Coronary artery (tissue), 2 donors: ENCODE data around the gene OR2L3.
"Not testable (repeated sequence)": the region's sequence is repeated elsewhere in the genome, so short reads cannot be mapped to it uniquely, and the experiment has no call there.

Experiments
- DNase-seq: peaks from one replicate; pipeline ENCODE4 v3.0.0-alpha.2; 2017; ENCODE audit warnings: low spot score
- H3K27ac ChIP-seq, 2 donors: fragments of 200-600 bp; sonication (generic); one replicate each; pipeline ENCODE4 v1.5.1; 2016 to 2019
- H3K4me3 ChIP-seq: fragments of 200-600 bp; sonication (generic); 2 replicates; pipeline ENCODE4 v1.5.1; 2016; ENCODE audit warnings: mild to moderate bottlenecking, moderate library complexity
- CTCF ChIP-seq: fragments of 200-600 bp; sonication (generic); IDR thresholded peaks from one replicate; pipeline ENCODE4 v1.5.1; 2019; ENCODE audit warnings: antibody characterized with exemption

OR2L3 gene

DNA sequence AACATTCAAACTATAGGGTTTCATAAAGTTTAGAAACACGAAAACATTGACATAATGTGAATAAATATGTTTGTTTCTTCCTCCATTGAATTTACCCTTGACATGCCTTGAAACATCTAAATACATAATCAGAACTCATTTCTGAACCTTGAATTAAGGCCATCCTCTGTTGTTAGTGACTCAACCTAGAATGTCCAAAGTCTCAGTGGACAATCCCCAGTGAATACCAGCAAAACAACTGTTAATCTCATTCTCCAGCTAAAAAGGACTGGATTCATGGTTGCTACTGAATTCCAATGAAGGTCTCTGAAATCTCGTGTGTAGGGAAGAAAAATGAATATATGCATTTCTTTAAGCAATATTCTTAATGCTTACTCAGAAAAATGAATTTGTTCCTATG is 16.9 kb upstream of the OR2L3 start, which contains the start of gene OR2L2:
TSS of gene OR2L2 (plus strand) at position 301 of the 400 bp plus-strand sequence. CDS start 8,198 bp downstream, outside the sequence.
- H3K4me3 ChIP-seq = no peak within 1 kb of the TSS
- no peak within 1 kb of the TSS for H3K27ac ChIP-seq
- DNase-seq = no peak
- no peak for TF ChIP-seq CTCF

DNA sequence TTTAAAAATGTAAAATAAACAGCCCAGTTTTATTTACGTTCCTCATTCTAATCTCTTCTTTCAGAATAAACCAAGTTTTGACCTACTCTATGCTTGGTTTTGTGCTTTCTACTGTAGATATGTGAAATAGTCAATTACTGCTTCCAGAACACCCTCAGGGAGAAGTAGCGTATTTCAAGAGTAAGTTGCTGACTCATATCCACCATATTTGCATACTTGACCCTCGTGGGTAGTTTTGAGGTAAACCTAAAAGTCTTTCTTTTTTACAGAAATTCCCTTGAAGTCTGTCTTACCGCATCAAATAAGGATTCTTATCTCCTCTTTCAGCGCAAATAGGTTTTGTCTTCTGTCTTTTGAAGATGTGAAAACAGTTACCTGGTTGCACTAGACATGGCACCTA is 1.4 kb upstream of the OR2L3 start:
- DNase-seq = no peak
- H3K27ac ChIP-seq = no peak overlapping the region
- TF ChIP-seq CTCF = no peak
- H3K4me3 ChIP-seq = no peak overlapping the region

- Histone ChIP-seq H3K27ac (no peak overlapping the region), H3K4me3 (no peak overlapping the region)
- TF ChIP-seq CTCF = no peak
- DNase-seq = no peak
Measured at GRCh38 chr1:248047008-248047407, 372 bp downstream of the OR2L3 start.

DNA sequence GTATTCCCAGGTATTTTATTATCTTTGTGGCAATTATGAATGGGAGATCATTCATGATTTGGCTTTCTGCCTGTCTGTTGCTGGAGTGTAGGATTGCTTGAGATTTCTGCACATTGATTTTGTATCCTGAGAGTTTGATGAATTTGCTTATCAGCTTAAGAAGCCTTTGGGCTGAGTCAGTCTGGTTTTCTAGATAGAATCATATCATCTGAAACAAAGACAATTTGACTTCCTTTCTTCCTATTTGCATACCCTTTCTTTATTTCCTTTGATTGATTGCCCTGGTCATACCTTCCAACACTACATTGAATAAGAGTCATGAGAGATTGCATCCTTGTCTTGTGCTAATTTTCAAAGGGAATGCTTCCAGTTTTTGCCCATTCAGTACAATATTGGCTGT is 8.0 kb downstream of the OR2L3 start:
- no peak overlapping the region for H3K27ac ChIP-seq
- no peak for DNase-seq
- H3K4me3 ChIP-seq = no peak overlapping the region
- no peak for TF ChIP-seq CTCF

DNA sequence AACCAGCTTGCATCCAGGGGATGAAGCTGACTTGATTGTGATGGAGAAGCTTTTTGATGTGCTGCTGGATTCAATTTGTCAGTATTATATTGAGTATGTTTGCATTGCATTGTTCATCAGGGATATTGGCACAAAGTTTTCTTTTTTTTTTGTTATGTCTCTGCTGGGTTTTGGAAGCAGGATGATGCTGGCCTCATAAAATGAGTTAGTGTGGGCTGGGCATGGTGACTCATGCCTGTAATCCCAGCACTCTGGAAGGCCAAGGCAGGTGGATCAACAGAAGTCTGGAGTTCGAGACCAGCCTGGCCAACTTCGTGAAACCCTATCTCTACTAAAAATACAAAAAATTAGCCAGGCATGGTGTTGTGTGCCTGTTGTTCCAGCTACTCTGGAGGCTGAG is 8.6 kb downstream of the OR2L3 start:
- DNase-seq = no peak
- TF ChIP-seq CTCF = no peak
- no peak overlapping the region for H3K4me3 ChIP-seq
- H3K27ac ChIP-seq = no peak overlapping the region

DNA sequence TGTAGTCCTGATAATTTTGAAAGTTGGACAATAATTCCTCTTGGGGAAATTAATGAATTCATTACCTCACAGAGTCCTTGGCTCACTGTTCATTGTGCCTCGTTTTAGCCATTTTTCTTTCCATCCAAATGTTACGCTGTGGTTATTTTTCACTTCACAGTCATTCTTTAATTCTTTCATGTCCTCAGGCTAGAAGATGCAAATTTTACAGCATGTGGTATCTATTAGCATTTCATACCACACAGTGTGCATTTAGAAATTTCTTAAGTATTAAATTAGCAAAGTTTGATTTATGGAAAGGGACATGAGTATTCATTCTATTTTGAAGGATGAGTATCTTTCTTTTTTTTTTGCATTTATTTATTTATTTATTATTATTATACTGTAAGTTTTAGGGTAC is 18.4 kb downstream of the OR2L3 start:
- Histone ChIP-seq H3K4me3 (no peak overlapping the region), H3K27ac (no peak overlapping the region)
- DNase-seq = no peak
- no peak for TF ChIP-seq CTCF

- no peak for DNase-seq
- no peak for TF ChIP-seq CTCF
- Histone ChIP-seq H3K27ac (no peak overlapping the region), H3K4me3 (no peak overlapping the region)
Measured at GRCh38 chr1:248065604-248066003, 19.0 kb downstream of the OR2L3 start.

DNA sequence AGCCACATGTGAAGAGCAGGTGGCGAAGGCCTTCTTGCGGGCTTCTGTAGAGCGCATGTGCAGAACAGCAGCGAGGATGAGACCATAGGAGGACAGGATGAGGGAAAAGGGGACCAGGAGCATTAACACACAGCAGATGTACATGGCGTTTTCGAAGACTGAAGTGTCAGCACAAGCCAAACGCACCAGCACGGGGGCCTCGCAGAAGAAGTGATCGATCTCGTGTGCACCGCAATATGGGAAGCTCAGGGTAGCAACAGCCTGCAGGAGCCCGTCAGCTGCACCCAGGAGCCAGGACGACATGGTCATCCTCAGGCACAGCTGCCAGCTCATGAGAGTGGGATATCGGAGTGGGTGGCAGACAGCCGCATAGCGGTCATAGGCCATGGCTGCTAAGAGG is 37.2 kb downstream of the OR2L3 start:
- not testable (repeated sequence) for DNase-seq, H3K4me3 ChIP-seq, H3K27ac ChIP-seq
